Cardiac fibroblast (primary cell): ENCODE measurements around the gene NCAPH2.

Experiments used
- DNase-seq, 2 donors: peaks; one replicate each; pipeline versions ENCODE4 v3.0.0 to v3.0.0-alpha.2; 2010; ENCODE audit warnings: low read depth in 2 of 2
- H3K4me3 ChIP-seq, 2 donors: replicated peaks in 1 of 2; 1 replicate in 1 of 2; 2 replicates in 1 of 2; pipeline ENCODE4 v1.5.1; 2011; ENCODE audit warnings: low read depth in 2 of 2, low read length in 2 of 2, mild to moderate bottlenecking in 2 of 2, moderate library complexity in 1 of 2
- TF ChIP-seq, protein P1 (sequence below): IDR thresholded peaks from one replicate; pipeline ENCODE4 v1.5.1; 2011; ENCODE audit warnings: low read depth, mild to moderate bottlenecking, low read length, inconsistent platforms

Gene NCAPH2

DNA sequence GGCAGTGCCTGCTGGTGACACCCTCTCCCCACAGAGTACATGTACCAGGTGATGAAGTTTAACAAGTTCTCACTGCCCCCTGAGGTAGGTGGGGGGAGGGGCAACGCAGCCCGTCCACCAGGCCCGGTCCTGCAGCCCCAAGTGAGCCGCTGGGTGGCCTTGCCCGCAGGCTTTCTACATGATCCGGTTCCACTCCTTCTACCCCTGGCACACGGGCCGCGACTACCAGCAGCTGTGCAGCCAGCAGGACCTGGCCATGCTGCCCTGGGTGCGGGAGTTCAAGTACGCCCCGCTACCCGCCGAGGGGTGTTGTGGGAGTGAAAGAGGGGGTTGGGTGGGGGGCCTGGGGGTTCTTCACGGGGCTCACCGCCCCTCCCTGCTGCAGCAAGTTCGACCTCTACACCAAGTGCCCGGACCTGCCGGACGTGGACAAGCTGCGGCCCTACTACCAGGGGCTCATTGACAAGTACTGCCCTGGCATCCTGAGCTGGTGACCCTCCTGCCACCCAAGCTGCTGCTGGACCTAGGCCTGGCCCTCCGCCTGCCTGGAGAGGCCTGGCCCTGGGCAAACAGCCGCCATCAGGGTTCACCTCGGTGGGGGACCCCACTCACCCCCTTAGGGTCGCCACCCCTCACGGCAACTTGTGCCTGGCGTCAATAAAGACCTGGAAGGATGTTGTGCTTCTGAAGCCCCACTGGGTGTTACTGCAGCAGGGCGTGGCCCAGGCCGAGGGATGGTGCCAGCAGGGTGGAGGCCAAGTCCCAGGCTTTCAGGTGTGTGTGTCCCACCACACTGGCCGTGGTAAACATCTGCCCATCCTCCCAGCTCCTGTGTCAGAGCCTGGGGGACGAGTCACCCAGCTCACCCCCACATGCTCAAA, 18.4 kb upstream of the NCAPH2 start:
- no peak for DNase-seq
- TF ChIP-seq, protein P1, sequence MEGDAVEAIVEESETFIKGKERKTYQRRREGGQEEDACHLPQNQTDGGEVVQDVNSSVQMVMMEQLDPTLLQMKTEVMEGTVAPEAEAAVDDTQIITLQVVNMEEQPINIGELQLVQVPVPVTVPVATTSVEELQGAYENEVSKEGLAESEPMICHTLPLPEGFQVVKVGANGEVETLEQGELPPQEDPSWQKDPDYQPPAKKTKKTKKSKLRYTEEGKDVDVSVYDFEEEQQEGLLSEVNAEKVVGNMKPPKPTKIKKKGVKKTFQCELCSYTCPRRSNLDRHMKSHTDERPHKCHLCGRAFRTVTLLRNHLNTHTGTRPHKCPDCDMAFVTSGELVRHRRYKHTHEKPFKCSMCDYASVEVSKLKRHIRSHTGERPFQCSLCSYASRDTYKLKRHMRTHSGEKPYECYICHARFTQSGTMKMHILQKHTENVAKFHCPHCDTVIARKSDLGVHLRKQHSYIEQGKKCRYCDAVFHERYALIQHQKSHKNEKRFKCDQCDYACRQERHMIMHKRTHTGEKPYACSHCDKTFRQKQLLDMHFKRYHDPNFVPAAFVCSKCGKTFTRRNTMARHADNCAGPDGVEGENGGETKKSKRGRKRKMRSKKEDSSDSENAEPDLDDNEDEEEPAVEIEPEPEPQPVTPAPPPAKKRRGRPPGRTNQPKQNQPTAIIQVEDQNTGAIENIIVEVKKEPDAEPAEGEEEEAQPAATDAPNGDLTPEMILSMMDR = no peak
- no peak overlapping the region for H3K4me3 ChIP-seq

DNA sequence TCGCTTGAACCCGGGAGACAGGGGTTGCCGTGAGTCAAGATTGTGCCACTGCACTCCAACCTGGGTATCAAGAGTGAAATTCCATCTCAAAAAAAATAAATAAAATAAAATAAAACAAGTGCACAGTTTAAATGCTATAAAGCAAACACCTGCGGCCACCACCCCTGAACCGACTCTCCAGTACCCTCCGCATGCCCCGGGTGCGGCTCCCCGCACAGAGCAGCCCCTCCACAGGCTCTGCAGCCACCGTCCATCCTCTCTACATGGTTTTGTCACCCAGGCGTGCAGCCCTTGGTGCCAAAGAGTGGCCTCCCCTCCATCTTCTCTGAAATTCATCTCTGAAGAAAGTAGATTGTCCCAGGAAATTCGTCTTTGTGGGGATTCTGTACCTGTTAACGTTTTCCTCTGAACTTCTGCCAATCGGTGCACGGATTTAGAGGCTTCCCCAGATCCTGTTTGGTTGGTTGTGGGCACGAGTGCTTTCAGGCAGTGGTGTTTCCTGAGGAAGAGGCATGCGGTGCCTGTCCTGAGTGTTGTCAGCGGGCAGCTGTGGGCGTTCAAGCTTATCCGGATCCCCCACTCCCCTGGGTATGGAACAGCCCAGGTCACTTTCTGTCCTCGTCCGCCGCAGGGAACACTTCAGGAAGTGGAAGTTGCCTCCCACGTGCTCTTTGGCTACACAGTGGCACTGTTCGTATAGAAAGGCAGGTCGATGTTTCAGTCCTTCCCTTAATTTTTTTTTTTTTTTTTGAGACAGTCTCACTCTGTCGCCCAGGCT, 17.3 kb upstream of the NCAPH2 start:
- TF ChIP-seq, protein P1 = no peak
- no peak for DNase-seq
- no peak overlapping the region for H3K4me3 ChIP-seq

DNA sequence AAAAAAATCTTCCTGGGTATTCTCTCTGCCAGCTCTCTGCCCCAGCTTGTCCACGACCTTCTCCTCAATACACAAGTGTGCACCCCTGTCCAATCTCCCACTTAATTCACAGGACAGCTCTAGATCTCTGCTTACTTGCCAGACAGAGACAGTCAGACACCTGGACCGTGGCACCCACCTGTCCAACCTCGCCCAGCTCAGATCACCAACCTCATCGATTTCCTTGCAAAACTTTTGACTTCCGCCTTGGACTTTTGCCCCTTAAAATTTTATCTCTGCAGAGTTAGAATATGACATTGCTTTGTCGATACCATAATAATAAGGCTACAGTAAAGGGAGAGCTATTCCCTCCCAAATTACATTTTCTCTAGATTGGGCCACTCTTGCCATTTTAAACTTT, 10.9 kb upstream of the NCAPH2 start:
- TF ChIP-seq, protein P1 = no peak
- DNase-seq = no peak
- H3K4me3 ChIP-seq = no peak overlapping the region

DNA sequence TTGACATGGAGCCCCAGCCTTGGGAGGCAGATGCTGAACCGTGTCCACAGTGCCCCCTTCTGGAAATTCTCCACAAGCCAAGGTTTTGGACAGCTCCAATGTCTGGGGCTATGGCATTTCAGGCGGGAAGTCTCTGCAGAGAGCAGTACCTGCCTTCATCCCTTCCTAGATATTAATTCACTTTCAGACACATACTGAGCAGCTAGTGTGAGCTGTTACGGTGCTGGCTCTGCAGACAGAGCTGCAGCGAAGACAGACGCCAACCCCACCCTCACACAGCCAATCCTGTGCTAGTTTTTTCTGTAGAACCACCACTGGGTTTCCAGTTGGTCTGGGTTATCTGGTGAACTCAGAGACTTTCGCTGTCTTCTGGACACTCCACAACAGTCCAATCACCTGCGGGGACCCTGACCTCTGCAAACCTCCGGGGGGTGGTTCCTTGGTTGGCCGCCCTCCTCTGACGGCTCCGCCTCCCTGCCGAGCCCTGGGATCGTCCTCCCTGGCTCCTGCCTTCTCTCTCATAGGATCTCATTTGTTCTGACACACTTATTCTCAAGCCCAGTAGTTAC, 9.6 kb upstream of the NCAPH2 start:
- no peak overlapping the region for H3K4me3 ChIP-seq
- TF ChIP-seq, protein P1 = peak; percentile 85
- DNase-seq = peak; percentile 70 to 71

DNA sequence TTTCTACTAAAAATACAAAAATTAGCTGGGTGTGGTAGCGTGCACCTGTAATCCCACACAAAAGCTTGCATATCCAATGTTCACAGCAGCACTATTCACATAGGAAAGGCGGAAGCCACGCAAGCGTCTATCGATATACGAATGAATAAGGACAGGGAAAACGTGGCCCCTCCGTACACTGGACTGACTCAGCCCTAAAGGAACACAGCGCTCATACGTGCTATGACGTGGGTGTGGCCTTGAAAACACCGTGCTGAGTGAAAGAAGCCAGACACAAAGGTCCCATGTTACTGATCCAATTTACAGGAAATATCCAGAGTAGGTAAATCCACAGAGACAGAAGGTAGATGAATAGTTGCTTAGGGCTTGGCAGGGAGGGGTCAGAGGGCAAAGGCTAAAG, 7.6 kb upstream of the NCAPH2 start:
- H3K4me3 ChIP-seq = no peak overlapping the region
- no peak for DNase-seq
- TF ChIP-seq, protein P1 = no peak

DNA sequence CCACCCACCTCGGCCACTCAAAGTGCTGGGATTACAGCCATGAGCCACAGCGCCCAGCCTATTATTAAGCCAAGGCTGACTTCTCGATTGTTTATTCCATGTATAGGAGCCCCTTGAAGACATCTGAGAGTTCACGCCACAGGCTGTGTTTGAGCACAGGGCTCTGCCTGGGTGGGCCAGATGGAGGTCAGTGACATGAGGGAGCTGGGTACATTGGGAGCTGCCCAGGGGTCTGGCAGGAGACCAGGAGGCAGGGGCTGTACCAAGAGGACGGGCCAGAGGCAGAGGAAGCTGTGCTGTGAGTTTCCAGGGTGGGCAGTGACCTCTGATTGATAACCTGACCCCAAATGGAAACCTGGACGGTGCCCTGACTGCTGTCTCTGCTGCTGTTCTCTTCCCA, 5.9 kb upstream of the NCAPH2 start:
- TF ChIP-seq, protein P1 = no peak
- no peak for DNase-seq
- H3K4me3 ChIP-seq = no peak overlapping the region
